ENCODE data around the gene BARX2.

The BARX2 gene

DNA sequence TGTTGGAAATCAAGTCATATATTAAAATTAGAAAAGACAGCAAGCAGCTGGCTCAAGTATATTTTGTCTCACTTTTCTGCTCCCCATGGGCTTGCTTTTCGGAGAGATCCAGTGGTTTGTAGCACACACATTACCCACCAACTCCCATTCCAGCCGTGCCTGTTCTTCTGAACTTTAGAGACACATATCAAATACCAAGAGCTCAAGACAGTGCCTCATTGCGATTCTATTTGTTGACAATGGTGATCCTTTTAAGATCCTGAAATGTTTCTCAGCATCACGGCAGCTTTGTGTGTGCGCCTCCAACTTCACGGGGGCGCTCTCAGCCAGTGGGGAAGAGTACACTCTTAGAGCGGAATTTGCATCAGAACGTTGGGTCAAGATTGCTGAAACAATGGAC is 52.9 kb downstream of the BARX2 start:
- in situ Hi-C loops (cut with MboI; ENCODE audit: low sequenced_read_pairs): no loop called here

DNA sequence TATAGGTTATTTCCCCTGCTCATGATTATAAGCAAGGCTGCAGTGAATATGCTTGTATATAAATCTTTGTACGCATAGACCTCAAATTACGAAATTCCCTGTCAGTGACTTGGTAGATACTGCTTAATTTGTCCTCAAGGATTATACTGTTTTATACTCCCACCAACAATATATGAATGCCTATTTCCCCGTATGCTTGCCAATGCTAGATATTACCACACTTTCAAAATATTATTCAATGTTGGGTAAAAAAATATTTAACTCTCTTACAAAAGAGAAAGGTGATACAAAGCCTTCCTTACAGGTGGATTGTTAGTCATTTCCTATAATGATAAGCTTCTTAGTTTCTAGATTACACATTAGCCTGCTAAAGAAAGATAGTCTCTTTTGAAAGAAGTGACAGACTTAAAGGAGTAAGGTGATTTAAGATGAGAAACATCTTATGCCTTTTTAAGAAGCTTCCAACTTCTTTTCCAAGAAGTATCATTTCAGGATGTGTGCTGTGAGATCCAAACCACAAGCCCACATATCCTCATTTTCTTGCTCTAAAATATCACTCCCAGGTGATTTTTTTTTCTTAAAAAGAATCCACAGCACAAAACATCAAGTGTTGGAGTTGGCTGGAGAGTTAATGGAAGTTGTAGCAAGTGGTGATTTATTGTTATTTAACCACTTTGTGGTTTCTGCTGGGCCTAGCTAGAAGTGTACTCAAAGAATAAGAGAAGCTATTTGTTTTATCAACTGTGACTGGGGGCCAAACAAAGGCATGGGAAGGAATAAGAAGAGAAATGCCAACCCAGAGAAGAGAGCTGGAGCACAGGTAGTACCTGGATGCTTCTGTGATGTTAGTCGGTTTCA is 59.2 kb downstream of the BARX2 start:
- in situ Hi-C loops (cut with MboI; ENCODE audit: low sequenced_read_pairs): no loop called here

DNA sequence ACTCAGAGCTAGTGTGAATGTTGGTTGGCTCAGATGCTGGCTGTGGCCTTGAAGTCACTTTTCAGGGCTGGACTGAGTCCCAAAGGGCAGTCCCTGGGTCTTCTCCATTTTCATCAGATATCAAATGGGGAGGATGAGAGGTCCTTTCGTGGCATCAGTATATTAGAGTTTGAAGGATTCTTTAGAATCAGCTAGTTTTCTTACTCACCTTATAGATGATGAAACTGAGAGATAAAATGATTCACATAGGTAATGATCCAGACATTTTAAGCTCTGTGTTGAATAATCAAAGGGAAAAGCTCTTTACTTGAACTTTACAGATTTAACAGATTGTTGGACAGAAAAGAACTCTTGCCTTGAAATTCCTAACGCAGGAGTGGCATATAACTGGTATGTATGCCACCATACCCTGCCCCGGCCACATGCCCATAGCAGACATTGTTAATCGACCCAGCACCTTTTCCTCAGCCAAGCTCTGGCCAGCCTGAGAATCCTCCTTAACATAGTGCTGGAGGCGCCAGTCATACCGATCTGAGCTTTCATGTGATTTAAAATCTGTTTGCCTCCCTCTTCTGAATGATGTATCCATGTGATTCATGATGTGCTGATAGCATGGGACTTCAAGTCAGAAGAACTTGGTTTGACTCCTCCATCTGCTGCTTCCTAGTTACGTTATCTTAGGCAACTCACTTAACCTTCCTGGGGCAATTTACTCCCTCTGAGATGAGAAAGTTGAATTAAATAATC is 60.0 kb downstream of the BARX2 start:
- in situ Hi-C loops (cut with MboI; ENCODE audit: low sequenced_read_pairs): no loop called here

DNA sequence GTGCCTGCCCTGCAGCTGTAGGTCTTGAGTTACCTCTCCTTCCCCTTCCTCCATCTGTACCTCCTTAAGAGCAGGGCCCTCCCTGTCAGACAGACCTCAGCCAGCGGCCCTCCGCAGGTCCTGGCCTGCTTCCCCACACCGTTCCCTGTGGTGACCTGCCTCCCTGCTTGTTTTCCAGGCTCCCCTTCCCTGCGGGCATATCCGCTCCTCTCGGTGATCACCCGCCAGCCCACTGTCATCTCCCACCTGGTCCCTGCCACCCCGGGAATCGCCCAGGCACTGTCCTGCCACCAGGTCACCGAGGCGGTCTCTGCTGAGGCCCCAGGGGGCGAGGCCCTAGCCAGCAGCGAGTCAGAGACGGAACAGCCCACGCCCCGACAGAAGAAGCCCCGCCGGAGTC is 60.9 kb downstream of the BARX2 start:
- in situ Hi-C loops (cut with MboI; ENCODE audit: low sequenced_read_pairs): no loop called here

DNA sequence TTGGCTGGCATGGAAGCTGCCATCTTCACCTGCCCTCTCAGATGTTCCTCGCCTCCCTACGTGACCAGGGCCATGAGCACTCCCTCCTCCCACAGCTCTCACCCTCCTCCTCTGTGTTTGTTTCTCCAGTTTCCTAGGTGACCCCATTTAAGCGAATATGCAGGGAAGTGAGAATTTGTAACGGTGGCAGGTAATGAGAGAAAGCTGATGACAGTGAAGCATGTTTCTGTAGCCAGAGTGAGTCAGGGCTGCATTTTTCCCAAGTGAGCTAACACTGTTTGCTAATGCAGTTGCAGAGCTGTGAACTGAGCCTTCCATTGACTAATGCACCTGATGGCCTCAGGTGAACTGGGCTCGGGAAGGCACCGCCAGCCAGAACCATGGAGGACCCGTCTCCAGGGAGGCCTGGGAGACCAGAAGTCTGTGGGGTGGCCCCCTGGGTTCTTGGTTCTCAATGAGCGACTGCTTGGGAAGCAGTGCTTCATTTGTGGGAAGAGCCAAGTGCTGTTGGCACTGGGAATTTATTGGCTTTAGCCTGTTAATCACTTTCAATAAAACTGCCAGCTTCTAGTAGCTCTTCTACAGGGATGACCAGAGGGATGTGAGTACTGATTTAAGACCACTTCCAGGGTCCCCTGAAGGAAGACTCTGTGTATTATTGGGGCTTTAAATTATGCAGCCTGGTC is 64.5 kb downstream of the BARX2 start:
- in situ Hi-C loops (cut with MboI; ENCODE audit: low sequenced_read_pairs): no loop called here

DNA sequence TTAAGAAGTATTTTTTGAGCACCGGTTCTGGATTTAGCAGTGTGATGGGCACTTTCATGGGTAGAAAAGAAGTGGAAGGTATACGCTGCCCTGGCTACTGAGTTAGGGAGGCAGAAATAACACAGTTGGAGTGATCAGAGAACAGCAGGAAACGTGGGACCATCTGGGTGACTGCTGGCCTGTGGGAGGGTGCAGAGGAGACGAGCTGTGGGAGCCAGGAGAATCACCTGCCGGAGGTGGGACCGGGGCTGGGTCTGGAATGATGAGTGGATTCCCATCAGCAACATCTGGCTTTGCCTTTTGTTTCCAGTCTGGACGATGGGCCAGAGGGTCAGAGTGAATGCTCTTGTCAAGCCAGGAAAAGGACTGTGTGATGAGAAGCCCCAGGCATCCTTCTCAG is 66.5 kb downstream of the BARX2 start:
- in situ Hi-C loops (cut with MboI; ENCODE audit: low sequenced_read_pairs): no loop called here

DNA sequence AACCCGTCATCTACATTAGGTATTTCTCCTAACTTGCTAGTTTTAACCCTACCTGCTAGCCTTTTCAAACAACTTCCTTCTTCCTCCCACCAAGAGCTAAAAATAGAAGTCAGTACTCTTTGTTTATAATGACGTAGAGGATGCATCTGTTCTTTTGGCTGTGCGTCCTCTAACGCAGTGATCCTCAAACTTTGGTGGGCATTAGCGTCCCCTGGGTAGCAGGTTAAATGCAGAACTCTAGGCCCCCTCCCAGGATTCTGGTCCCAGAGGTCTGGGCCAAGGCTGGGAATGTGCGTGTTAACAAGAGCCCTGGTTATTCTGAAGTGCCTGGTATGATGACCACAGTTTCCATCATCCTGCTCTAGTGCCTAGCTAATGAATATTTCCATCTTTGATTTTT is 67.6 kb downstream of the BARX2 start:
- in situ Hi-C loops (cut with MboI; ENCODE audit: low sequenced_read_pairs): no loop called here

DNA sequence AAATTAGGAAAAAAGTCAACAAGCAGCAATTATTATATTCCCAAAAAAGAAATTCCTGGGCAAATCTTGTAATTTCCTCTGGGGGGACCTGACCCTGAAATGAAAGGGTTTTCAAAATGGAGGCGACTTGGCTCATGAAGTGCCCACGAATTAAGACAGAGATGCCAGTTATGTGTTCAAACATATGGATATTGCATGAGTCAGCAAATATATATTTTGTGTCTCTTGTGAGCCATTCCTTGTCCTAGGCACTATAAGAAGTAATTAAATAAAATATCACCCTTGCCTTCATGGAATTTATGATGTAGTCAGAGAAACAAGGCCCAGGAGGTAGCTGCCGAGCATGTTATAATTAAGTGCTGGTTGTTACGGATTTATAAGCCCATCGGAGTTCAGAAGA is 68.6 kb downstream of the BARX2 start:
- in situ Hi-C loops (cut with MboI; ENCODE audit: low sequenced_read_pairs): no loop called here

DNA sequence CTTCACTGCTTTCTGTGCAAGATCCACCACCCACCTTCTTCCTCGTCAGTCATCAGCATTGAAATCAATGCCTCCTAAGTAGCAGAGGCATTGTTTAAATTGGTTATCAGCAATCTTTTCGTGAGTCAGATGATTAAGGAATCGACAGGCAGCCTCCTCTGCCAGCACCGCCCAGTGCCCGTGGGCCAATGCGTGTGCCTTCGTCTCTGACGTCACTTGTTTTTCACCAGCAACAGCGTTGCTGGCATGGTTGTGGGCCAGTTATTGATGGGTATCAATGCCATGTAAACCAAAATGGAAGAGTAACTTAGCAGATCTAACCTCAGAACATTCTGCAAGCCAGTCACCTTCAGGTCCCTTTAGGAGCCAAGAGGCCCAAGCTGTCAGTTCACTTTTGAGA is 69.6 kb downstream of the BARX2 start:
- in situ Hi-C loops (cut with MboI; ENCODE audit: low sequenced_read_pairs): no loop called here

DNA sequence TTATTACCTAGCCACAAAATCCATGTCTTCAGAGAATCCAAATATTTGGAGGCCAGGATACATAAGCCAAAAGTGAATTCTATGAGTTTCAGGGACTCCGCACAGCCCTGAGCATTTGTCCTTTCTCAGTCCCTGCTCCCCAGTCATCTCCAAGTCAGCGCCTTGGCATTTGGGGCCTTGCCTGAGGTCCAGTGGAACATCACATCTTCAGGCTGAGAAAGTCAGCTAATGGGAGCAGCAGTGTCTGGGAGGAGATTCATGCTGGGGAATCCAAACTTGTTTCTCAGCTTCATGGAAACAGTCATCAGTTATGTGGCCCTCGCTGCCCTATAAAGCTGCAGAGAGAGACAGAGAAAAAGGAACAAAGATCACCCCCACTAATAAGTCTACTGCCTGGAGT is 70.9 kb downstream of the BARX2 start:
- in situ Hi-C loops (cut with MboI; ENCODE audit: low sequenced_read_pairs): no loop called here

DNA sequence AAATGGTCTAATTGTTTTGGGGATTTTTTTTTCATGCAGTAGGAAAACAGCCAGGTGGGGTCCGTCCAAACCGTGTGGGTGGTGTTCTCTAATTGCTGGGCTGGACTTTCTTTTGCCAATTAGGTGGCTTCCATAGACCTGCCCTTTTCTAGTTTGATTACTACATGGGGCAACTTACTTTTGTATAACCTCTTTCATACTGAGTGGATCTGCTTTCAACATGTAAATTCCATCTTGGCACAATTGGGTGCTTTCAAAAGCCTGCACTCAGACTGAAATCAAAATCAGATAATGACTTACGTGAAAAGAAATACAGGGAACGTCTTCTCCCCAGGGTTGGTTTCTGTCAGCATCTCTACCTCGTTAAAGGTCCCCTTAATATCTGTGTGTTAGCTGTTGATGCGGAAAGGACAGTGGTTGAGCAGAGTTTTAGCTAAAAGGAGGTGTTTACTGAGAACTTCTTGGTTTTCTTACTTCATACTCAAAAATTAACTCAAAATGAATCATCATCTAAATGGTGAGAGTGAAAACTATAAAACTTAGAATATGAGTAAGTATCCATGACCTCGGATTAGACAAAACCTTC is 72.1 kb downstream of the BARX2 start:
- in situ Hi-C loops (cut with MboI; ENCODE audit: low sequenced_read_pairs): no loop called here

DNA sequence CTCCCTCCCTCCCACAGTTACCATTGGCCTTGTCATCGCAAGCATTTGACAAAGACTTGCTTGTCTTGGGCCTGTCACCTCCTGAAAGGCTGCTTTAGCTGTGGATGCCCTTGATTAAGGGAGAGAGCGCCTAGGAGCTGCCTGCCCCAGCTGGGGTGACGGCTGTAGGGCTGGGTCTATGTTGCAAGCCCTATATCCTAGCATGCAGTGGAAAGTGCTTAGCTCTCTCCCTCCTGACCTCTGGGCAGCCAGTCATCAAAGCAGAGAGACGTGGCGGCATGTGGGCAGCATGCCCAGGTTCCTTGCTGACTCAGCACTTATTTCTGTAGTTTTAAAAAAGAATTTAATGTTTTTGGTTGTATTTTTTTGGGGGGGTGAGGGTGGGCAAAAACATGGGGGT is 75.9 kb downstream of the BARX2 start:
- in situ Hi-C loops (cut with MboI; ENCODE audit: low sequenced_read_pairs): no loop called here

DNA sequence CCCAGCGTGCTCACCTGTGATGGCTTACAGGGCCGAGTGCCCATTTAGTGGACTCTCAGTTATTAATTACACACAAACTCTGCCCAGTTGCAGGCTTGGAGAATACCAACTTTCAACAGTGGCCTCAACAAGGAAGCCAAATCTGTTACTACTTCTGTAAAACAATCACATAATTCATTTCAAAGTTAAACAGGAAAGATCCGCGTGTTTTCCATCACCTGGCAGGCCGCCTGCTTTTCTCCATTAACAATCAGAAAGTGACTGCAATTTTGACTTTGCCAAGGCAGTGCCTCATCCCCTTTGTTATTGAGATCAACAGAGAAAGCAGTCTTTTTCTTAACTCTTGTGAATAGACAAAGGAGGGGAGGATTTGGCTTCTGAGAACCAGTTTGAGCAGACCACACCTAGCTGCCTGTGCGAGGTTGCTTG is 77.7 kb downstream of the BARX2 start:
- in situ Hi-C loops (cut with MboI; ENCODE audit: low sequenced_read_pairs): no loop called here

DNA sequence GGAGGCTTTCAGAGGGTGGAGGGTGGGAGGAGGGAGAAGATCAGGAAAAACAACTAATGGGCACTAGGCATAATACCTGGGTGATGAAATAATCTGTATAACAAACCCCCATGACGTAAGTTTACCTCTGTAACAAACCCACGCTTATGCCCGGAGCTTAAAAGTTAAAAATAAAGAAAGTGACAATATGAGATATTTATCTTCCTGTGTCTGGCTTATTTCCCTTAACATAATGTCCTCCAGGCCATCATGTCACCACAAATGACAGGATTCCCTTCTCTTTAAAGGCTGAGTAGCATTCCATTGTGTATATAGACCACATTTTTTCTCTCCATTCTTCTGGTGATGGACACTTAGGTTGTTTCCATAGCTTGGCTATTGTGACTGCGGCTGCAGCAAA is 79.5 kb downstream of the BARX2 start:
- in situ Hi-C loops (cut with MboI; ENCODE audit: low sequenced_read_pairs): no loop called here

DNA sequence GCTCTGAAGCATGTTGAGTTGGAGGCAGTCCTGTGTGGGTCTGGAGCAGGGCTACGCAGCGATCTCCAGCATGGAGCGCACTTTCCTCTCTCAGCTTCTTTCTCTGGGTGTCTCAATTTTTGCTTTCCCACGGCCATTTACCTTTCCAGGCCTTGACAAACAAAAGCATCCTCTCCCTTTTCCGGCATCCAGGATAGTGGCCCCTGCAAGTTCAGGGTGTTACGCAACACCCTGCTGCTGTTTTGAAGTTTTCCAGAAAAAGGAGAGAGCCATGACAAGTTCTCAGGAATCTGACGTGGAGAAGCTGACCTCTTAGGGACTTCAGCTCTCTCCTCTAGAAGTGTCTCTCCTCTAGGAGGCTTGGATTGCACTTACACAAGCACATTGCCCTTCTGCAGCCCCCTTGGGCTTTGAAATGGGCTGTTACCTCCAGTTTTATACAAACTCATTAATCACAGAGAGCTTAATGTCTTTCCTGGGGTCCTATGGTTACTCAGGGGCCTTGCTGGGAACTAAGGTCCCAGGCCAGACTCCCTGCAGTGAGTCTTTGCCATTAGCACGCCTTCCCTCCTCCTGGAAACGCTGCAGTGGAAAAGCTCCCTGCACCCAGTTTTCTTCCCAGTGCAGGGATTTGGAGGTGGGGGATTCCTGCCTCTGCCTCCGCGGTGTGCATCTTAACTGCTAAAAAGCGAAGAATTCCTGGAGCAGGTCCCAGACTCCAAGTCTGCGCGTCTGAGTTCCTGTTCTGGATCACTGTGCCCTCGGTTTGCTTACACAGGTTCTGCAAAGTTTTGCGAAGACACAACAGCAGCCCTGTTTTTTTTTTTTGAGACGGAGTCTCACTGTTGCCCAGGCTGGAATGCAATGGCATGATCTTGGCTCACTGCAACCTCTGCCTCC is 80.4 kb downstream of the BARX2 start:
- in situ Hi-C loops (cut with MboI; ENCODE audit: low sequenced_read_pairs): no loop called here

DNA sequence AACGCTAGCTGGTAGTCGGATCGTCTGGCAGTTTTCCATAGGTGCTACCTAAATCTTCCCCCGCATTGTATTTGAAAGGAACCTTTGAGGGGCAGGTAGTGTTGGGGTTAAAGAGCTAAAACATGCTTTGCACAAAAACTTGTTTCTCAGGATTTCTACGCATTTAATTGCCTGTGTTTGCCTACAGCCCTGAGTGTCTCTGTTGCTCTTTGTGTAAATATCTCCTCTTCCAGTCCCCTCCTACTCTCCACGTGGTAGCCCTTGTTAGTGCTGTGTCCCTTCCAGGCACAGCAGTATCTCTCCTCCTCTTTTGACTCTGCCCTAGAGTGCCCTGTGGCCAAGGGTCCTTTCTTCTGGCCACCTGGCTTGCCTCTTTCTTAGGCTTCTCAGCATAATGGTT is 81.7 kb downstream of the BARX2 start:
- in situ Hi-C loops (cut with MboI; ENCODE audit: low sequenced_read_pairs): no loop called here

DNA sequence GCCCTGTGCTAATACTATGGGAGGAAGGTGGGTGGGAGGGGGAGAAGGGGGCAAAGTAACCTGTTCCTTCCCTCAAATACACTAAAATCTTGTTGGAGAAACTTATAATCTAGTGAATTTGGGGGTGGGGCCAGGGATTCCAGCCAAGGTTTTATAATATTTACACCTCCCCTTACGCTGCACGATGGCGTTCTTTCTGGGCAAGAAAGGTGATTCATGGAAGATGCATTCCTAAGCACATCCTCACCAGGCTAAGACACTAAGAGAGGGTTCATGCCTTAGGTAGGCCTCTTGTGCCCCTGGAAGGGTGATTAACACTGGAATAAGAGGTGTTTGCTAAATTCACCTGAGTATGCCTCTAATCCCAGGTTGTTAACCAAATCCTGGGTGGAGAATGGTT is 82.6 kb downstream of the BARX2 start:
- in situ Hi-C loops (cut with MboI; ENCODE audit: low sequenced_read_pairs): no loop called here

DNA sequence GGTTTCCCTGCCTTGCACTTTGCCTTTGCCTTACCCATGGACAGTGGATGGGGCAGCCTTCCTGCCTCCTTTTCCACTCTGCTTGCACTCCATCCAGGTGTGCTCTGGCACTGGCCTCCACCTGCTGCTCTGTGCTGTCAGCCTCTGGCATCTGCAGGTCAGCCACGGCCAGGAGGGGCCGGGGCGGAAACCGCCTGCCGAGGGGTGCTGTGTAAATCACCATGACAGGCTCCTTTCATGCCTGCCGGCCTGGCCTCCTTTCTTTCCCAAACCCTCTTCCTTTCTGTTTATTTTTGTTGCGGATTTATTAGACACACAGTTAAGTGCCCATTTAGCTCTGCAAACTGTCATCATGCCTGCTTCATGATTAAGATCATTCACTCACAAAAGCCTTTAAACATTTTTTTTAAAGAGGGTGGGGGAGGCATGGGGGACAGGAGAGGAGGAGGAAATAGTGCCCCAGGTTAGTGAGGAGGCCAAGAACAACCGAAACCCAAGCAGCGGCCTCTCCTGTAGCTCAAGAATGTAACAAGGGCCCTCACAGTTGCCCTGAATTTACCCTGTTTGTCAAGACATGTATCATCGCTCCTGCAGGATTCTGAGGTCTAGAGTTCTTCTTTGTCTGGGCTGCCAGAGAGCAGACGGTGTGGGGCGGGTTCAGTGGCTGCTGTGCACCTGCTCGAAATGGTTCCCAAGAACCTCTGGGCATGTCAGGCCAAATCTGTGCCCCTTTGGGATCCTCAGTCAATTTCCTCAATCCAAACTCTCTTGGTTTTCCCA is 83.3 kb downstream of the BARX2 start:
- in situ Hi-C loops (cut with MboI; ENCODE audit: low sequenced_read_pairs): no loop called here

DNA sequence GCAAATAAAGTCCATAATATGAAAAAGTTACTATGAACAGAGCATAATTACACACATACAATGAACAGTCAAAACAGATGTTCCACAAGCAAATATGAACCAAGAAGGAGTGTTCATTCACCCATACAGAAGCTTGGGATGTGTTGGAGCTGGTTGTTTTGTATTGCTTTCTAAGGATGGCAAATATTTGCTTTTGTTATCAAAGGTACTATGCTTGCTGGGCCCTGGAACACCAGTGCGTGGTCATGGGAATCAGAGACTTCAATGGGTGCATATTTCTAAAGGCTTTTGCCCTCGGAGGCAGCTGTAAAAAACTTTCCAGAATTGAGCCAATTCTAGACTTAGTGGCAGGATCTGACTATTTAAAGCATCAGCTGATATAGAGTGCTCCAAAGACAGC is 85.1 kb downstream of the BARX2 start:
- in situ Hi-C loops (cut with MboI; ENCODE audit: low sequenced_read_pairs): no loop called here

DNA sequence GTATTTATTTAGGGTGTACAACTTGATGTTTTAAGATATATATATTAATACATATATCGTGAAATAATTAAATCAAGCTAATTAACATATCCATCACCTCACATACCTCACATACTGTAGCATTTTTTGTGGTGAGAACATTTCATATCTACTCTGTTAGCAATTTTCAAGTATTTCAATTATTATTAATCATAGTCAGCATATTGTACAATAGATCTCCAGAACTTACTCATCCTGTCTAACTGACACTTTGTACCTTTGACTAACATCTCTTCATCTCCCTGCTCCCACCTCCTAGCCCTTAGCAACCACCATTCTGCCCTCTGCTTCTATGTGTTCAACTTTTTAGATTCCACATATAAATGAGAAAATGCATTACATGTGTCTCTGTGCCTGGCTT is 108.4 kb downstream of the BARX2 start:
- in situ Hi-C loops (cut with MboI; ENCODE audit: low sequenced_read_pairs): no loop called here
